HepG2 (cell line): Measurements from ENCODE around the gene ITGB6. TPM values are rescaled to one million over a fixed set of nuclear protein-coding genes. Genes with fewer than 3 reads are reported as not detected.

Experiments
- ATAC-seq: fragments of 200-7000 bp; cut with Tn5 transposase; 3 replicates; pipeline ENCODE4 v1.9.1; 2020; ENCODE audit warnings: mild to moderate bottlenecking, moderate library complexity
- BruUV-seq: library from RNA; stranded (reverse); fragments of 400-500 nt; replicated peaks from 2 replicates; lab custom pipeline; 2021; lab: Mats Ljungman, UMichigan
- CTCF ChIA-PET: fragments of 300-600 bp; formaldehyde crosslinking; extraction: SDS; loops from one replicate; lab custom pipeline; 2021; ENCODE audit warnings: low total read pairs, inconsistent platforms, low intra/inter-chr PET ratio; lab: Yijun Ruan, JAX
- POLR2A ChIA-PET: fragments of 350-600 bp; sonication (Branson Sonifier 250); formaldehyde crosslinking; loops from one replicate; lab custom pipeline; 2020; ENCODE audit warnings: antibody characterized with exemption, inconsistent platforms; lab: Yijun Ruan, JAX
- DNase-seq: peaks from one replicate; pipeline ENCODE4 v3.0.0-alpha.2; 2015; ENCODE audit warnings: low spot score
- FAIRE-seq: peaks from 3 replicates; lab custom pipeline; 2011; peaks lifted over from hg19 to GRCh38; lab: Jason Lieb, UNC
- H2AFZ ChIP-seq: one replicate; pipeline ENCODE4 v1.6.1; 2011; ENCODE audit warnings: low read length, inconsistent platforms
- H3K27ac ChIP-seq: fragments of 300-600 bp; 3 replicates; pipeline ENCODE4 v1.8.0; 2011; ENCODE audit warnings: mixed run types, mild to moderate bottlenecking, mixed read lengths, low read length, inconsistent platforms; ENCODE audit not compliant: insufficient read depth; ENCODE audit errors: extremely low read length
- H3K27me3 ChIP-seq, 2 experiments: fragments of 200-600 bp in 1 of 2; 2 replicates in 1 of 2; 3 replicates in 1 of 2; pipeline versions ENCODE4 v1.6.0 to v1.8.0; 2011; ENCODE audit warnings: low read length in 2 of 2, mild to moderate bottlenecking in 2 of 2, moderate library complexity in 2 of 2, inconsistent platforms in 1 of 2; ENCODE audit not compliant: insufficient read depth in 2 of 2, control insufficient read depth in 1 of 2
- H3K36me3 ChIP-seq, 2 experiments: fragments of 200-600 bp in 1 of 2; replicated peaks in 1 of 2; 2 replicates in 1 of 2; 3 replicates in 1 of 2; pipeline versions ENCODE4 v1.5.1 to v1.8.0; 2011; ENCODE audit warnings: low read length in 2 of 2, inconsistent platforms in 1 of 2; ENCODE audit not compliant: insufficient read depth in 2 of 2, control insufficient read depth in 1 of 2
- H3K4me1 ChIP-seq: 2 replicates; pipeline ENCODE4 v1.5.1; 2012; ENCODE audit warnings: low read length, inconsistent platforms; ENCODE audit not compliant: insufficient read depth
- H3K4me2 ChIP-seq: 2 replicates; pipeline ENCODE4 v1.6.0; 2011; ENCODE audit warnings: low read depth, low read length, inconsistent platforms
- H3K4me3 ChIP-seq, 3 experiments: fragments of 200-600 bp in 1 of 3; sonication (generic), shearing (Covaris generic) in 1 of 3; replicated peaks in 1 of 3; 2 replicates each; pipeline ENCODE4 v1.5.1; 2011 to 2016; ENCODE audit warnings: low read length in 3 of 3, inconsistent platforms in 2 of 3, low read depth in 2 of 3, mild to moderate bottlenecking in 2 of 3, control low read depth in 1 of 3, mixed read lengths in 1 of 3; ENCODE audit not compliant: insufficient read depth in 1 of 3
- H3K79me2 ChIP-seq: one replicate; pipeline ENCODE4 v1.6.1; 2011; ENCODE audit warnings: low read length, inconsistent platforms; ENCODE audit not compliant: insufficient read depth
- H3K9ac ChIP-seq: 2 replicates; pipeline ENCODE4 v1.6.0; 2011; ENCODE audit warnings: mild to moderate bottlenecking, low read depth, low read length, inconsistent platforms; ENCODE audit not compliant: insufficient read depth
- H3K9me3 ChIP-seq: 2 replicates; pipeline ENCODE4 v1.5.1; 2012; ENCODE audit warnings: mild to moderate bottlenecking, low read length
- H4K20me1 ChIP-seq: 2 replicates; pipeline ENCODE4 v1.6.0; 2011; ENCODE audit warnings: inconsistent platforms, mild to moderate bottlenecking, low read length, moderate library complexity; ENCODE audit not compliant: insufficient read depth
- BATF2 ChIP-seq: sonication (generic); formaldehyde crosslinking; IDR thresholded peaks from 2 replicates; pipeline ENCODE4 v1.8.0; 2022; ENCODE audit warnings: mild to moderate bottlenecking, missing genetic modification reagents, moderate library complexity
- CTCF ChIP-seq: sonication (generic); formaldehyde crosslinking; IDR thresholded peaks from 2 replicates; pipeline ENCODE4 v1.5.0; 2020; ENCODE audit warnings: mild to moderate bottlenecking, missing genetic modification reagents, moderate library complexity
- NFRKB ChIP-seq: fragments of 450-650 bp; IDR thresholded peaks from 2 replicates; pipeline ENCODE4 v1.6.1; 2017
- TRIM24 ChIP-seq: sonication (generic); formaldehyde crosslinking; IDR thresholded peaks from 2 replicates; pipeline ENCODE4 v1.8.0; 2022; ENCODE audit warnings: mild to moderate bottlenecking, missing genetic modification reagents
- ZNF180 ChIP-seq: sonication (generic); formaldehyde crosslinking; IDR thresholded peaks from 2 replicates; pipeline ENCODE4 v1.4.0; 2020; ENCODE audit warnings: low read depth, missing genetic modification reagents, borderline replicate concordance
- ZNF543 ChIP-seq: sonication (generic); formaldehyde crosslinking; IDR thresholded peaks from 2 replicates; pipeline ENCODE4 v1.4.0; 2020; ENCODE audit warnings: mild to moderate bottlenecking, missing genetic modification reagents
- ZNF773 ChIP-seq: sonication (generic); formaldehyde crosslinking; IDR thresholded peaks from 2 replicates; pipeline ENCODE4 v1.4.0; 2020; ENCODE audit warnings: missing genetic modification reagents, borderline replicate concordance
- ZNF780A ChIP-seq: sonication (generic); formaldehyde crosslinking; IDR thresholded peaks from 2 replicates; pipeline ENCODE4 v1.8.0; 2022; ENCODE audit warnings: mild to moderate bottlenecking, missing genetic modification reagents, moderate library complexity
- in situ Hi-C: cut with HindIII; loops from 2 replicates; pipeline ENCODE4 v1.10.0; 2017; ENCODE audit warnings: low pct_unique_long_range_greater_than_20kb; ENCODE audit not compliant: extremely low pct_ligation_motif_present
- intact Hi-C: fragments of 100-400 bp; cut with micrococcal nuclease; formaldehyde crosslinking; loops from one replicate; pipeline ENCODE4 v1.10.0; 2022; ENCODE audit not compliant: unreplicated experiment
- polyA plus RNA-seq, 8 experiments: library from polyadenylated mRNA; depleted of rRNA in 3 of 8; stranded (reverse) in 7 of 8; unstranded in 1 of 8; fragments of >200 nt; fragmentation: Illumina TruSeq in 4 of 8; extraction: Trizol in 4 of 8; gene quantifications; 2 replicates each; pipeline versions ENCODE4 v1.2.1 to v1.2.3, GENCODE V29; 2011 to 2016; ENCODE audit warnings: low read depth in 4 of 8, missing spikeins in 1 of 8, mixed read lengths in 1 of 8; ENCODE audit not compliant: insufficient read depth in 1 of 8
- total RNA-seq, 5 experiments: library from RNA; depleted of rRNA; stranded (reverse); fragments of >200 nt; fragmentation: Illumina TruSeq; extraction: Trizol; gene quantifications; 2 replicates each; pipeline ENCODE4 v1.2.3, GENCODE V29; 2016; ENCODE audit warnings: low read depth in 1 of 5

Gene ITGB6
- total and polyA plus RNA-seq, 2 of the 13 experiments (the other 11 are each of a cell fraction or from before 2014, with no cell fraction given) = not detected

- Histone ChIP-seq H3K27me3 (peaks cover 0 to 5% of the 10 kb centered on the region in 2 experiments; a peak in 1 of 5 replicates), H3K9ac (no peak overlapping the region), H4K20me1 (no peaks in the 10 kb centered on the region), H2AFZ (no peak overlapping the region), H3K4me3 (no peak overlapping the region), H3K4me1 (no peaks in the 10 kb centered on the region), H3K4me2 (no peak overlapping the region), H3K9me3 (no peaks in the 10 kb centered on the region), H3K36me3 (no peaks in the 10 kb centered on the region), H3K27ac (no peak overlapping the region), H3K79me2 (no peaks in the 10 kb centered on the region)
- ATAC-seq (no peak), FAIRE-seq (no peak), DNase-seq (no peak)
- CTCF ChIA-PET = no interaction called here
- intact Hi-C loops (no loop called here), in situ Hi-C loops (no loop called here)
- POLR2A ChIA-PET = no interaction called here
- TF ChIP-seq ZNF773 (CRISPR knock-in tag) (no peak), ZNF780A (no peak), BATF2 (no peak), ZNF543 (CRISPR knock-in tag) (no peak), CTCF (CRISPR knock-in tag) (no peak), ZNF180 (CRISPR knock-in tag) (no peak), TRIM24 (no peak), NFRKB (no peak)
- BruUV-seq = no TSS peak
Measured at GRCh38 chr2:160139350-160139749, 60.7 kb downstream of the ITGB6 start.
